ENCODE measurements around the gene MAN1A1. TPM values are rescaled to one million over a fixed set of nuclear protein-coding genes. Genes with fewer than 3 reads are reported as not detected.

MAN1A1 gene
- total and polyA plus RNA-seq, 2 of the 4 experiments (the other 2 are of a cell fraction) = 5.9 to 6.4 TPM

DNA sequence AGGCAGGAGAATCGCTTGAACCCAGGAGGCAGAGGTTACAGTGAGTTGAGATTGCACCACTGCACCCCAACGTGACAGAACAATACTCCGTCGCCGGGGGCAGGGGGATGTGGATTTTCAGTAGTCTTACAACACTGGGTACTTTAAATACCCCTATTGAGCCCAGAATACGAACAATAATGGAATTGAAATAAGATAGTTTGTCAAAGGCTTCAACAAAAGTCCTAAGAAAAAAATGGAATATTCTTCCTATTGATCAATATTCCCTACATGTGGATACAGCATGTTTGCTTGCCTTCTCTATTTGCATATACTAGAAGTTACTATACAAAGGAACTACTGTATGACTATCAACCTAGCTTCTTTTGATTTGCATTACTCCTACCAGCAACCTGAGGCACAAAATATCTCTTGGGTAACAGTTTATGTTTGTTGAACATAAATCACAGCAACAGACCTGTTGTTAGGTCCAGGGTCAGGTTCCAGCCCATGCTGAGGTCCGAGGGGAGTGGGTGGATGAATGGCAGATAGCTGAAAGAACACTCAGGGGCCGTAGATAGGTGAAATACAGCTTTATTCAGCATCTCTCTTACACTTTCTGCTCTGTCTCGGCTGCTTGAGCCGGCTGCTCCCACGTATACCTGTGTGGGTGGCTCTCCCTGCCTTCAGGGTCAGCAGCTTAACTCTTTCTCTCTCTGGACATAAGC is 23.8 kb downstream of the MAN1A1 start:
- no CpG with 5 or more reads among the region's 11 CpGs for WGBS, 2 experiments (ENCODE audit: extremely low coverage in 2 of 2, insufficient read length in 1 of 2)
- in situ Hi-C loops (cut with MboI; ENCODE audit: low sequenced_read_pairs) = no loop called here
- no peak overlapping the region for H3K27ac ChIP-seq (ENCODE audit: insufficient read depth, low read length)

More for the DNA sequence above, 23.8 kb downstream of the MAN1A1 start:
- H3K18ac ChIP-seq (ENCODE audit: low read depth, low read length) = no peak overlapping the region
- POLR2A ChIA-PET (ENCODE audit: unreplicated experiment) = interaction anchor here (0.6 kb wide), 1 partner anchor 23 kb away, joined by 4 read pairs; no protein-coding TSS in a partner anchor
- no peak overlapping the region for H2BK15ac ChIP-seq (ENCODE audit: low read depth, low read length)
- dilution Hi-C loops (cut with HindIII; ENCODE audit: low sequenced_read_pairs, unreplicated experiment) (no loop called here), intact Hi-C loops (cut with micrococcal nuclease) (no loop called here)
- DNase-seq (no peak), ATAC-seq (ENCODE audit: low read depth) (no peak)
- BruUV-seq (replicated peaks) = no TSS peak
- no peak overlapping the region for H4K91ac ChIP-seq (ENCODE audit: insufficient read depth, low read depth, low read length)
- no peak overlapping the region for H3K14ac ChIP-seq (replicated peaks; ENCODE audit: low read depth, low read length)
- H3K4me3 ChIP-seq (ENCODE audit: insufficient read depth, low read depth, low read length) = no peak overlapping the region
- no peaks in the 10 kb centered on the region for H4K20me1 ChIP-seq (ENCODE audit: insufficient read depth, low read length)
- H3K27me3 ChIP-seq (ENCODE audit: control insufficient read depth, insufficient read depth, low read length) = no peaks in the 10 kb centered on the region
- CTCF ChIA-PET = no interaction called here
- H3K23ac ChIP-seq (ENCODE audit: low read depth, low read length) = no peak overlapping the region
- no peak overlapping the region for H2BK120ac ChIP-seq (ENCODE audit: low read depth, low read length)
- H3K56ac ChIP-seq (ENCODE audit: extremely low read depth, insufficient read depth, low read length) = no peak overlapping the region
- H3K36me3 ChIP-seq (ENCODE audit: control insufficient read depth, insufficient read depth, low read length) = peaks cover 3% of the 10 kb centered on the region; the same call in 1 of the 2 replicates
- no peak overlapping the region for H2AK5ac ChIP-seq (ENCODE audit: low read depth, low read length)
- no peak overlapping the region for H3K4ac ChIP-seq (ENCODE audit: low read depth, low read length)
- no peak overlapping the region for H3K4me2 ChIP-seq (ENCODE audit: low read depth, low read length)
- H3K79me1 ChIP-seq (ENCODE audit: low read depth in 1 of 2, low read length in 2 of 2) = no peaks in the 10 kb centered on the region
- peaks cover 5% of the 10 kb centered on the region; the same call in 1 of the 2 replicates for H3K4me1 ChIP-seq (ENCODE audit: control insufficient read depth, insufficient read depth, low read length)
- H4K8ac ChIP-seq (ENCODE audit: low read depth in 2 of 2, low read length in 2 of 2) = no peak overlapping the region
- H3K9me1 ChIP-seq (ENCODE audit: insufficient read depth, low read length) = no peaks in the 10 kb centered on the region; the same call in 1 of the 2 replicates
- no peak overlapping the region for H2BK20ac ChIP-seq (ENCODE audit: low read depth, low read length)
- TF ChIP-seq NFE2L2 (IDR thresholded peaks at IDR 0.05; ENCODE audit: low read depth, low read length) (no peak), MAZ (IDR thresholded peaks at IDR 0.05; ENCODE audit: borderline replicate concordance, low read depth, low read length) (no peak), POLR2A (IDR thresholded peaks at IDR 0.05; ENCODE audit: low read depth, low read length) (no peak)
- H3K9me3 ChIP-seq (ENCODE audit: control insufficient read depth, insufficient read depth, low read length) = no peaks in the 10 kb centered on the region
- no peak overlapping the region for H2BK5ac ChIP-seq (ENCODE audit: low read depth, low read length, poor library complexity, severe bottlenecking)
- H2AFZ ChIP-seq (replicated peaks; ENCODE audit: low read length, poor library complexity) = no peak overlapping the region
- no peak overlapping the region for H4K5ac ChIP-seq (ENCODE audit: low read depth, low read length)
- H2AK9ac ChIP-seq (replicated peaks; ENCODE audit: low read depth, low read length, poor library complexity) = no peak overlapping the region
- no peak overlapping the region for H3K9ac ChIP-seq (ENCODE audit: low read depth, low read length)
